Measurements from ENCODE around the gene MSRB2. TPM values are rescaled to one million over a fixed set of nuclear protein-coding genes. Genes with fewer than 3 reads are reported as not detected.
"Not testable (repeated sequence)": the region's sequence is repeated elsewhere in the genome, so short reads cannot be mapped to it uniquely, and the experiment has no call there.

The MSRB2 gene
- total RNA-seq, 6 donors from 2014 or later = 9.6 to 19.9 (median 16.9) TPM

DNA sequence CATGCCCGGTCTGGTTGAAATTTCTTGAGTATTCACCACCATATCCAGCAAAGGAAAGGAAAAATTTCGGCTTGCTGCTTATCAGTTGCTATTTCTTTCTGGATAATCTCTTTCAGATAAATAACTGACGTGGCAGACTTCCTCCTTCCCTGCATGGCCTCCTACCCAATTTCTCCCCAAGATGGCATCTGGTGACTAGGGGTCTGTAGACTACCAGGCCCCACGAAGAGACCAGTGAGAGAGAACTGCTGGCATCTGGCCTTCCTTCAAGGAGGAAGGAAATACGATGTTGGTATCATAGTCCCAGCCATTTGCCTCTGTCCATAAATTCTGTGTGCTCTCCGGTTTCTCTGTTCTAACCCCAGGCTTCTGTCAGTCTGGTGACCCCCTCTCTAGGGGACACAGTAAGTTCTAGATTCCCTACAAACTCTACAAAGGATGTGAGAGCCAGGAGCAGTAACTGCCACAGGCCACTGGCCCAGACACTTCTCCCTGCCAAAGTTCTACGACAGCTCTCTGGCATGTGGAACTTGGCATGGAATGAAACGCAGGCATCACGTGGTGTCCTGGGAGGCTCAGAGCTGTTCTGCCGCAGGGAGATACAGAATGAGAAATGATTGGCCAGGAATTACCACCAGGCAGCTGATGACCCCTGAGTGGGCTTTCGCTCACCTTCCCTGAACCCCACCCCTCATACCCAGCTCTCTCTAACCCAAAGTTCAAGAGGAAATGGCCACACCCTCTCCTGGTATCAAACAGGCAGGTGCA lies 30.0 kb upstream of the MSRB2 start:
- DNase-seq = peak in 1 of 2 donors; percentile 81
- no peak overlapping the region for H3K27ac ChIP-seq
- 52 to 54% methylated on average over 10 to 11 of the region's 11 CpGs for WGBS, 2 donors
- no peaks in the 10 kb centered on the region for H3K36me3 ChIP-seq
- no peaks in the 10 kb centered on the region for H3K27me3 ChIP-seq
- peak; percentile 84 to 87 for ATAC-seq (ENCODE audit: low FRiP score in 2 of 2)
- H3K9me3 ChIP-seq = no peaks in the 10 kb centered on the region
- TF ChIP-seq, protein P1, sequence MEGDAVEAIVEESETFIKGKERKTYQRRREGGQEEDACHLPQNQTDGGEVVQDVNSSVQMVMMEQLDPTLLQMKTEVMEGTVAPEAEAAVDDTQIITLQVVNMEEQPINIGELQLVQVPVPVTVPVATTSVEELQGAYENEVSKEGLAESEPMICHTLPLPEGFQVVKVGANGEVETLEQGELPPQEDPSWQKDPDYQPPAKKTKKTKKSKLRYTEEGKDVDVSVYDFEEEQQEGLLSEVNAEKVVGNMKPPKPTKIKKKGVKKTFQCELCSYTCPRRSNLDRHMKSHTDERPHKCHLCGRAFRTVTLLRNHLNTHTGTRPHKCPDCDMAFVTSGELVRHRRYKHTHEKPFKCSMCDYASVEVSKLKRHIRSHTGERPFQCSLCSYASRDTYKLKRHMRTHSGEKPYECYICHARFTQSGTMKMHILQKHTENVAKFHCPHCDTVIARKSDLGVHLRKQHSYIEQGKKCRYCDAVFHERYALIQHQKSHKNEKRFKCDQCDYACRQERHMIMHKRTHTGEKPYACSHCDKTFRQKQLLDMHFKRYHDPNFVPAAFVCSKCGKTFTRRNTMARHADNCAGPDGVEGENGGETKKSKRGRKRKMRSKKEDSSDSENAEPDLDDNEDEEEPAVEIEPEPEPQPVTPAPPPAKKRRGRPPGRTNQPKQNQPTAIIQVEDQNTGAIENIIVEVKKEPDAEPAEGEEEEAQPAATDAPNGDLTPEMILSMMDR (IDR thresholded peaks at IDR 0.05) = peak in 1 of 6 experiments; percentile 15
- TF ChIP-seq POLR2A (IDR thresholded peaks at IDR 0.05) = no peak
- TF ChIP-seq POLR2AphosphoS5 (IDR thresholded peaks at IDR 0.05) = peak in 1 of 2 donors; percentile 40
- no peak for TF ChIP-seq EP300 (IDR thresholded peaks at IDR 0.05)
- peaks cover 0 to 10% (median 10%) of the 10 kb centered on the region in 4 donors for H3K4me1 ChIP-seq
- no peak overlapping the region for H3K4me3 ChIP-seq

DNA sequence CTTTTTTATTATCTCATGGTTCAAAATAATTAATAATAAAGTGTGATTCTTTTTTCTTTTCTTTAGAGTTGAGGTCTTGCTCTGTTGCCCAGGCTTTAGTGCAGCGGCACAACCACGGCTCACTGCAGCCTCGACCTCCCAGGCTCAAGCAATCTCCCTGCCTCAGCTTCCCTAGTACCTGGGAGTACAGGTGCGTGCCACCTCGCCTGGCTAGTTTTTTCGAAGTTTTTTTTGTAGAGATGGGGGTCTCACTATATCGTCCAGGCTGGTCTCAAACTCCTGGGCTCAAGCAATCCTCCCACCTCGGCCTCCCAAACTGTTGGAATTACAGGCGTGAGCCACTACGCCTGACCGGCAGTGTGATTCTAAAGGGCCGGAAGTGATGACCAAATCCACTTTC lies 28.0 kb upstream of the MSRB2 start:
- H3K9me3 ChIP-seq = no peaks in the 10 kb centered on the region
- WGBS, 2 donors = 91 to 94% methylated on average over 12 of the region's 12 CpGs

DNA sequence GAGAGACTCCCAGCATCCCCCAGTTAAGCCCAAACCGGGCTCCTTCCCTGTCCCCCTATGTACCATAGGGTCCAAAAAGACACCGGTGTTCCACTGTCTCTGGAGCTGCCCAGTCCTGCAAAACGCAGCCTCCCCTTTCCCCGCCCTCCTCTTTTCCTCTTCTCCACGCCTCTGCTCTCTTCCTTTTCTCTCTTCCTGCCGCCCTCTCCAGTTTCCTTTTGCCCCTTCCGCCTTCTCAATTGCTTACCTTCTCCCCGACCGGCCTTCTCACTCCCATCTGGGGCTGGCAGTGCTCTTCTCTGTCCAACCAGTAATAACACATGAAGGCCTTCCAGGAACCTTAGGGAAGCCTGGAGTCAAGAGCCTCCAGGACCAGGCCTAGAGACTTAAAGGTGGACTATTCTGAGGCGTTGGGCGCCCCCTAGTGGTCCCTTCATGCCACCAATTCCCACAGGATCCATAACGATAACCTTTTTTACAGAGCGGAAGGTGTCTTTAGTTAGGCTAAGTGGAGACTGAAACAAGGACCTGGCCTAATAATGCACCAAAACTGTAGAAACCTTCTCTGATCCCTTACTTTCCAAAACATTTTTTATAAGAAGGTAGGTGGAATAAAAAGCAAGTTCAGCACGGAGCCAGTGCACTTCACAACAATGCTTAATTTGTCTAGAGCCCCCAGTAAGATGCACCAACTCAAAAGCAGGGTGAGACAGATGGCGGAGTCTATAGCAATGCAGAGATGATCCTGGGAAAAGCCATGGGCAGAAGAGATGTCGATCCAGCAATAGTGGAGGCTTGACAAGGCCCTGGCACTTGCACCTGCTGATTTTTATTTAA lies 27.2 kb upstream of the MSRB2 start:
- ATAC-seq (ENCODE audit: low FRiP score in 2 of 2) (peak; percentile 77 to 78), DNase-seq (peak in 1 of 2 donors; percentile 86)
- Histone ChIP-seq H3K27me3 (no peaks in the 10 kb centered on the region), H3K4me1 (peaks cover 0 to 18% (median 13%) of the 10 kb centered on the region in 4 donors), H3K4me3 (no peak overlapping the region), H3K27ac (no peak overlapping the region), H3K9me3 (no peaks in the 10 kb centered on the region), H3K36me3 (no peaks in the 10 kb centered on the region)
- TF ChIP-seq, protein P1 (IDR thresholded peaks at IDR 0.05) = peak; percentile 45 to 85 (median 60)
- TF ChIP-seq POLR2A (IDR thresholded peaks at IDR 0.05) = no peak
- no peak for TF ChIP-seq EP300 (IDR thresholded peaks at IDR 0.05)
- WGBS, 2 donors = 52 to 53% methylated on average over 16 of the region's 16 CpGs

More for the DNA sequence above, 28.0 kb upstream of the MSRB2 start:
- no peak for TF ChIP-seq EP300 (IDR thresholded peaks at IDR 0.05)
- TF ChIP-seq, protein P1 (IDR thresholded peaks at IDR 0.05) = no peak
- TF ChIP-seq POLR2AphosphoS5 (IDR thresholded peaks at IDR 0.05) = no peak
- TF ChIP-seq POLR2A (IDR thresholded peaks at IDR 0.05) = no peak
- Histone ChIP-seq H3K4me3 (no peak overlapping the region), H3K27me3 (no peaks in the 10 kb centered on the region), H3K4me1 (peaks cover 0 to 18% (median 11%) of the 10 kb centered on the region in 4 donors), H3K36me3 (no peaks in the 10 kb centered on the region), H3K27ac (no peak overlapping the region)
- no peak for ATAC-seq (ENCODE audit: low FRiP score in 2 of 2)
- DNase-seq = no peak

DNA sequence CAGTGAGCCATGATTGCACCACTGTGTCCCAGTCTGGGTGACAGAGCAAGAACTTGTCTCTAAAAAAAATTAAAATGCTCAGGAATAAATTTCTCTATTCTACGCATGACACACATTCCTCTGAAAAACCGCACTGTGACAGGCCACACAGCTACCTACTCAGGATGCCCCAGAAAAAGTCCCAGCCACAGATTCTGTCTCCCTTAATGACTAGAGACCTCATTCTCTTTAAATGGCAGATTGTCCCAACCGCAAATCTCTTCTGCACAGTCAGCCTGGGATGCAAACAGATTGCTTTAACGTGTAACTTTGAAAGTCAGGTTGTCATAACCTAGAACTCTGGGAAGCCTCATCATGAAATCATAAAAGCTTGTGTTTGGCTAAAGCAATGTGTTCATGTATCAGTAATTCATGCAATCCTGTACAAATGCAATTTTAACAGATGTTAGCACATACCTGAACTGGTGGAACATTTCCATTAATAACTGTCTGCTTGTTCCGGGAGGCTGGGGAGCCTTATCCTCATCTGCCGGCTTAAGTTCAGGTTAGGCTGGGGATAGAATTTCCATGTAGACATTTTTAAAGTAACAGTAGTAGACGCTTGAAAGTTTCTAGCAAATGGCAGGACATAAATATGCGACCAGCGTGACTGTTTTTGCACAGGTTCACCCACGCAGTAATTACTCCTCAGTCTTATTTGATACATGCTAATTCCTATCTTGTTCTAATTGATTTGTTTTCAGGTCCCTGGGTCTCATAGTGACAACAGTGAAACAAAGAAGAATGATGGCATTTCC lies 26.2 kb upstream of the MSRB2 start:
- Histone ChIP-seq H3K27me3 (no peaks in the 10 kb centered on the region), H3K4me3 (no peak overlapping the region), H3K9me3 (no peaks in the 10 kb centered on the region), H3K4me1 (peaks cover 0 to 18% (median 13%) of the 10 kb centered on the region in 4 donors), H3K27ac (no peak overlapping the region), H3K36me3 (no peaks in the 10 kb centered on the region)
- TF ChIP-seq EP300 (IDR thresholded peaks at IDR 0.05) (no peak), POLR2AphosphoS5 (IDR thresholded peaks at IDR 0.05) (no peak), POLR2A (IDR thresholded peaks at IDR 0.05) (no peak)
- TF ChIP-seq, protein P1 (IDR thresholded peaks at IDR 0.05) = no peak
- ATAC-seq (ENCODE audit: low FRiP score in 2 of 2) = no peak
- WGBS, 2 donors = 82 to 83% methylated on average over 10 of the region's 10 CpGs
- no peak for DNase-seq

DNA sequence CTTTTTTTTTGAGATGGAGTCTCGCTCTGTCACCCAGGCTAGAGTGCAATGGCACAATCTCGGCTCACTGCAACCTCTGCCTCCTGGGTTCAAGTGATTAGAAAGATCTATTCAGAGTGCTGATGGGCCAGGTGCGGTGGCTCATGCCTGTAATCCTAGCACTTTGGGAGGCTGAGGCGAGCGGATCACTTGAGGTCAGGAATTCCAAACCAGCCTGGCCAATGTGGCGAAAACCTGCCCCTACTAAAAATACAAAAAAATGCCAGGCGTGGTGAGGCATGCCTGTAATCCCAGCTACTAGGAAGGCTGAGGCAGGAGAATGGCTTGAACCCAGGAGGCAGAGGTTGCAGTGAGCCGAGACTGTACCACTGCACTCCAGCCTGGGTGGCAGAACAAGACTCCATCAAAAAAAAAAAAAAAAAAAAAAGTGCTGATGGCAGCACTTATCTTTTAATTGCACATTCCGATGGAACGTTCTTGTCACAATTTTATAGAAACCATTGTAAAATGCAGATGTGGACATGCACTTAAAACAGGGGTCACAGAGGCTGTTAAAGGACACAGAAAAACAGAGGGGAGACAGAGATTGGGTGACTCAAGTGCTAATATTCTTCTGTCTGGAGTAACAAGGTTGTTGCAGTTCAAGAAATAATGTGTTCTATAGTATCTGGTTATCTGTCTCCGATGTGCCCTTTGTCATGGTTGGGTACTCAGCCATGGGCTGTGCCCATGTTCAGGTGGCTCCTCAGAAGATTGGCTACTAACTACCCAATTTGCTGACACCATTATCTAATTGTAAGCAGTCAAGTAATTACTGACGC lies 25.1 kb upstream of the MSRB2 start:
- not testable (repeated sequence) for ATAC-seq (ENCODE audit: low FRiP score in 2 of 2); DNase-seq
- WGBS, 2 donors = 78 to 89% methylated on average over 11 to 12 of the region's 12 CpGs

More for the DNA sequence above, 25.1 kb upstream of the MSRB2 start:
- H3K4me1 ChIP-seq = peaks cover 0 to 15% (median 9%) of the 10 kb centered on the region in 4 donors
- not testable (repeated sequence) for H3K27me3 ChIP-seq, H3K9me3 ChIP-seq, H3K36me3 ChIP-seq, H3K27ac ChIP-seq, H3K4me3 ChIP-seq
